ENCODE results near the gene C5AR2.
"Not testable (repeated sequence)": the region's sequence is repeated elsewhere in the genome, so short reads cannot be mapped to it uniquely, and the experiment has no call there.

C5AR2 gene

DNA sequence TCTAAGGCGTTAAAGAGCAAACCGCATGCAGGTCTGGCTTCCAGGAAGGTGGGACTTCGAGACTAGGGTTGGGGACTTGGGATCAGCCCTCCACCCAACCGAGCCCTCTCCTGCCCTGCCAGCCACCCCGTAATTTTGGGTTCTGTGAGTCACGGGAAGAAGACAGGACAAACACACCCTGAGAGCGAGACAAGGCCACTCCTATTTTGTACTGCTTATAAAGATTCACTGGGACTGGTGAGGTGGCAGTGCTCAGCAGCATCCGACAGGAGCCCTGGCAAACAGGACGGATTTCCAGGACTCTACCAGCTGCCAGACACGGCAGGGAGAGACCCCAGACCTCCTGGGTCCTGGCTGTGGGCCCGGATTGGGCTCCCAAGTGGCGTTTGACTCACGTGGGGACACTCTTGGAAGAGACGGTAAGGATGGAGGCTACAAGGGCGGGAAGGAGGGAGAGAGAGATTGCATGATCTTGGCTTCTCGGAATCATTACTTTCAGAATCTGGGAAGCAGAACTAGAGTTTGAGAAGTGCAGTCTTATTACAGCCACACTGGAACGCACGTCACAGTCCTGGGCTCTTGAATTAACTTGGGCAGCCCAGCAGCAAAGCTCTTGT is at the start of gene C5AR2:
TSS of gene C5AR2 (plus strand) at position 245 of the 617 bp plus-strand sequence. CDS start 8,625 bp downstream, outside the sequence.
- no peak for DNase-seq (ENCODE audit: low read depth)

GRCh38 chr19:47283405-47284059 is 48.4 kb upstream of the C5AR2 start:
- no peak for DNase-seq (ENCODE audit: low read depth)

- no peak for DNase-seq (ENCODE audit: low read depth)
Measured at GRCh38 chr19:47284324-47284899, 47.6 kb upstream of the C5AR2 start.

- DNase-seq (ENCODE audit: low read depth), result peak; percentile 45
Measured at GRCh38 chr19:47296036-47296435, 35.9 kb upstream of the C5AR2 start.

GRCh38 chr19:47300867-47301266 is 31.1 kb upstream of the C5AR2 start:
- DNase-seq (ENCODE audit: low read depth), result not testable (repeated sequence)

DNA sequence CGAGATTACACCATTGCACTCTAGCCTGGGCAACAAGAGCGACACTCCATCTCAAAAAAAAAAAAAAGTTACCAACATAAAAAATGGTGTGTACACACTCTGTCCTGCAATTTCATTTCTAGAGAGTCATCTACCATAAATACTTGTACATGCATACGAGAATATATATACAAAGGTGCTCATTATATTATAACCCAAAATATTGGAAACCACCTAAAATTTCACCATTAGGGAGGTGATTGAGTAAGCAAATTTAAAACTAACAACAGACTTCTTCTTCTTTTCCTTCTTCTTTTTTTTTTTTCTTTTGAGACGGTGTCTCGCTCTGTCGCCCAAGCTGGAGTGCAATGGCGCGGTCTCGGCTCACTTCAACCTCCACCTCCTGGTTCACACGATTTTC is 29.7 kb upstream of the C5AR2 start:
- DNase-seq (ENCODE audit: low read depth), result no peak

GRCh38 chr19:47303966-47304365 is 28.0 kb upstream of the C5AR2 start:
- no peak for DNase-seq (ENCODE audit: low read depth)

GRCh38 chr19:47305309-47305751 is 26.6 kb upstream of the C5AR2 start:
- DNase-seq (ENCODE audit: low read depth), result peak; percentile 42

DNA sequence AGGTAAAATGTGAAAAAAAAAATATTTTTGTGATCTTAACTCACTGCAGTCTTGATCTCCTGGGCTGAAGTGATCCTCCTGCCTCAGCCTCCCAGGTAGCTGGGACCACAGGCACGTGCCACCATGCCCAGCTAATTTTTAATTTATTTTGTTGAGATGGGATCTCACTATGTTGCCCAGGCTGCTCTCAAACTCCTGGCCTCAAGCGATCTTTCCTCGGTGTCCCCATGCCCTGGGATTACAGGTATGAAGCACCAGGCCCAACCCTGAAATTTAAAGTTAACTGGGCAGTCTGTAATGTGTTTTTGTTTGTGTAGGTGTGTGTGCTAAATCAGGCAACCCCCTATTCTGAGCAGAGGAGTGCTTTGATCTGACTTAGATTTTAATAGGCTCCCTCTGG is 25.7 kb upstream of the C5AR2 start:
- no peak for DNase-seq (ENCODE audit: low read depth)

- no peak for DNase-seq (ENCODE audit: low read depth)
Measured at GRCh38 chr19:47309038-47309437, 22.9 kb upstream of the C5AR2 start.

GRCh38 chr19:47309608-47310007 is 22.4 kb upstream of the C5AR2 start, which contains the start of gene C5AR1:
TSS of gene C5AR1 (plus strand) at chr19:47309861. CDS start at chr19:47309896, 35 bp downstream.
- no peak for DNase-seq (ENCODE audit: low read depth)

DNA sequence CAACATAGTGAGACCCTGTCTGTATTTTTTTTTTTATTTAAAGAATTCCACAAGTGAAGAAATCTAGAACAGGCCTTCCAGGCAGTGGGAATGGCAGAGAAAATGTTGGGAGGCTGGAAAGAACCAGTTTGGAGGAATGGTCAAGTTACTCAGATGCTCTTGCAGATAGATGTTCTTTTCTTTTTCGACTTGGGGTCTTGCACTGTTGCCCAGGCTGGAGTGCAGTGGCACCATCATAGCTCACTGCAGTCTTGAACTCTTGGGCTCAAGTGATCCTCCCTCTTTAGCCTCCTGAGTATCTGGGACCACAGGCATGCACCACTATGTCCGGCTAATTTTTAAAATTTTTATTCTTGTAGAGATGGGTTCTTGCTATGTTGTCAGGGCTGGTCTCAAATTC is 21.7 kb upstream of the C5AR2 start:
- no peak for DNase-seq (ENCODE audit: low read depth)

DNA sequence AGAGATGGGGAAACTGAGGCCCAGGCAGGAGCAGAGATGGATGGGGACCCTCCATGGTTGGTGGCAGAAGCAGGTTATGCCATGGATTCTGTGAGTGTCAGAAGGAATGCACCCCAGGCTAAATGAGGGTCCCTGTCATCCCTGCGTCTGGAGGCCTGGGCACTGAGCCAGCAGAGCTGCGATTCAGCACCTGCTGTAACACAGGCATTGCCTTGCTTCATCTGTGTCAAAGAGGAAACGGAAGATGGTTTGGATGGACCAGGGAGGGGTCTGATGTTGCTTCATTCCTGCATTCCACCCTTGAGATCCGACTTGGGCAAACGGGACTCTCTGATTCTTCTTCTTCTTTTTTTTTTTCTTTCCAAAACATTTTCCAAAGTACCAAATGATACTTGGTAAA is 21.2 kb upstream of the C5AR2 start:
- no peak for DNase-seq (ENCODE audit: low read depth)

DNA sequence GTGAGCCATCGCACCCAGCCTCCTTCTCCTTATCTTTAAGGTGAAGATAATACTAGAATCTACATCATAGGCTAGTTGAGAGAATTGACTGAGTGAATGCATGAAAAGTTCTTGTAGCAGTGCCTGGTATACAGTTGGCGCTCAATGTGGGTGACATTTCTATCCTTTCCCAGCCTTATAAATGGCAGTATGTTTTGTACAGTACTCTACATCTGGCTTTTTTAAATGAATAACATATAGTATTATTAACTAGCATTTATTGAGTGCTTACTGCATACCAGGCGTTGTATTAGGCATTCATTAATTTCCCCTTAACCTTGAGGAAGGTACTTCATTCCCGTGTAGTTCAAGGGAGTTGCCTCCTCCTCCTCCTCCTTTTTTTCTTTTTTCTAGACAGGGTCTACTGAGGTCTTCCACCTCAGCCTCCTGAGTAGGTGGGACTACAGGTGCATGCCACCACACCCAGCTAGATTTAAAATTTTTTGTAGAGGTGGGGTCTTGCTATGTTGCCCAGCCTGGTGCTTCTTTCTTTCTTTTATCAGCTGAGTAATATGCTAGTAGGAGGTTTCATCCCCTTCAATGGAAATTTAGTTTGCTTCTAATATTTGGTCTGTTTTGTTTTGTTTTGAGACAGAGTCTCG is 19.5 kb upstream of the C5AR2 start:
- DNase-seq (ENCODE audit: low read depth), result no peak

GRCh38 chr19:47313754-47314295 is 18.1 kb upstream of the C5AR2 start:
- no peak for DNase-seq (ENCODE audit: low read depth)

GRCh38 chr19:47315125-47315821 is 16.7 kb upstream of the C5AR2 start:
- no peak for DNase-seq (ENCODE audit: low read depth)

DNA sequence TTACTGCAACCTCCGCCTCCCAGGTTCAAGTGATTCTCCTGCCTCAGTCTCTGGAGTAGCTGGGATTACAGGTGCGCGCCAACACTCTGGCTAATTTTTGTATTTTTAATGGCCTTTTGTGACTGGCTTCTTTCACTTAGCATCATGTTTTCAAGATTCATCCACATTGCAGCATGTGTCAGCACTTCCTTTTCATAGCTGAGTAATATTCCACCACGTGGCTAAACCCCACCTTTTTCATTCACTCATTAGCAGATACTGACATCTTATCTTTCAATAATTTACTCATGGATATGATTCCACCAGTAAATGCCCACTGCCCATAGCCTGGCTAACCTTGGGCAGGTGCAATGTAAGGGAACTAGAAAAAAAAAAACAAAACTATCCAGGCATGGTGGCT is 15.5 kb upstream of the C5AR2 start:
- no peak for DNase-seq (ENCODE audit: low read depth)

DNA sequence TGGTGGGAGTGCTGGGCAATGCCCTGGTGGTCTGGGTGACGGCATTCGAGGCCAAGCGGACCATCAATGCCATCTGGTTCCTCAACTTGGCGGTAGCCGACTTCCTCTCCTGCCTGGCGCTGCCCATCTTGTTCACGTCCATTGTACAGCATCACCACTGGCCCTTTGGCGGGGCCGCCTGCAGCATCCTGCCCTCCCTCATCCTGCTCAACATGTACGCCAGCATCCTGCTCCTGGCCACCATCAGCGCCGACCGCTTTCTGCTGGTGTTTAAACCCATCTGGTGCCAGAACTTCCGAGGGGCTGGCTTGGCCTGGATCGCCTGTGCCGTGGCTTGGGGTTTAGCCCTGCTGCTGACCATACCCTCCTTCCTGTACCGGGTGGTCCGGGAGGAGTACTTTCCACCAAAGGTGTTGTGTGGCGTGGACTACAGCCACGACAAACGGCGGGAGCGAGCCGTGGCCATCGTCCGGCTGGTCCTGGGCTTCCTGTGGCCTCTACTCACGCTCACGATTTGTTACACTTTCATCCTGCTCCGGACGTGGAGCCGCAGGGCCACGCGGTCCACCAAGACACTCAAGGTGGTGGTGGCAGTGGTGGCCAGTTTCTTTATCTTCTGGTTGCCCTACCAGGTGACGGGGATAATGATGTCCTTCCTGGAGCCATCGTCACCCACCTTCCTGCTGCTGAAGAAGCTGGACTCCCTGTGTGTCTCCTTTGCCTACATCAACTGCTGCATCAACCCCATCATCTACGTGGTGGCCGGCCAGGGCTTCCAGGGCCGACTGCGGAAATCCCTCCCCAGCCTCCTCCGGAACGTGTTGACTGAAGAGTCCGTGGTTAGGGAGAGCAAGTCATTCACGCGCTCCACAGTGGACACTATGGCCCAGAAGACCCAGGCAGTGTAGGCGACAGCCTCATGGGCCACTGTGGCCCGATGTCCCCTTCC is 11.8 kb upstream of the C5AR2 start:
- DNase-seq (ENCODE audit: low read depth), result no peak

DNA sequence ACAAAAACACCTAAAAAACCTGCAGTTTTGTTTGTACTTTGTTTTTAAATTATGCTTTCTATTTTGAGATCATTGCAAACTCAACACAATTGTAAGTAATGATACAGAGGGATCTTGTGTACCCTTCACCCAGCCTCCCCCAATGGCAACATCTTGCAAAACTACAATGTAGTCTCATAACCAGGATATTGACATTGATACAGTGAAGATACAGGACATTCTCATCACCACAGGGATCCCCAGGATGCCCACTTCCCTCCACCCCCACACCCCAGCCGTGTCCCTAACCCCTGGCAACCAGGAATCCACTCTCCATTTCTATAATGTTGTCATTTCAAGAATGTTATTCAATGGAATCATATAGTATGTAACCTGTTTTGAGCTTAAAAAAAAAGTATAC is 10.3 kb upstream of the C5AR2 start:
- no peak for DNase-seq (ENCODE audit: low read depth)

DNA sequence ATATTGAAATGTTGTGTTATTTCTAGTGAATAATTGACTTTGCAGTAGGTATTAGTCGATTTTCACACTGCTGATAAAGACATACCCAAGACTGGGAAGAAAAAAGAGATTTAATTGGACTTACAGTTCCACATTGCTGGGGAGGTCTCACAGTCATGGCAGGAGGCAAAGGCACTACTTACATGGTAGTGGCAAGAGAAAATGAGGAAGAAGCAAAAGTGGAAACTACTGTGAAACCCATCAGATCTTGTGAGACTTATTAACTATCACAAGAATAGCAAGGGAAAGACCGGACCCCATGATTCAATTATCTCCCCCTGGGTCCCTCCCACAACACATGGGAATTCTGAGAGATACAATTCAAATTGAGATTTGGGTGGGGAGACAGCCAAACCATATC is 9.9 kb upstream of the C5AR2 start:
- no peak for DNase-seq (ENCODE audit: low read depth)

GRCh38 chr19:47323409-47323808 is 8.6 kb upstream of the C5AR2 start:
- DNase-seq (ENCODE audit: low read depth), result no peak
